HepG2 (cell line): ENCODE data around the gene DLL3. TPM values are rescaled to one million over a fixed set of nuclear protein-coding genes. Genes with fewer than 3 reads are reported as not detected.
A peak's percentile ranks its signal among the peaks of the same experiment; 100 is the strongest.

ENCODE experiments used
- ARID3A ChIP-seq: IDR thresholded peaks from 2 replicates; pipeline ENCODE4 v1.6.1; 2012; ENCODE audit warnings: low read depth, low read length, improper control_type of control experiment
- BCLAF1 ChIP-seq: fragments of 450-650 bp; IDR thresholded peaks from 2 replicates; pipeline ENCODE4 v1.6.1; 2017; ENCODE audit warnings: mild to moderate bottlenecking
- E2F2 ChIP-seq: sonication (generic); formaldehyde crosslinking; IDR thresholded peaks from 2 replicates; pipeline ENCODE4 v1.4.0; 2020; ENCODE audit warnings: missing genetic modification reagents, borderline replicate concordance
- FOXO1 ChIP-seq: sonication (generic); formaldehyde crosslinking; IDR thresholded peaks from 2 replicates; pipeline ENCODE4 v1.4.0; 2020; ENCODE audit warnings: missing genetic modification reagents
- HNRNPUL1 ChIP-seq: fragments of 200-400 bp; formaldehyde crosslinking; IDR thresholded peaks from 2 replicates; pipeline ENCODE4 v1.6.1; 2017; ENCODE audit warnings: low read depth, mild to moderate bottlenecking, low read length, moderate library complexity
- KLF9 ChIP-seq: IDR thresholded peaks from 2 replicates; pipeline ENCODE4 v1.6.1; 2016; ENCODE audit warnings: low read depth
- MIXL1 ChIP-seq: IDR thresholded peaks from 2 replicates; pipeline ENCODE4 v1.6.1; 2016
- NFATC3 ChIP-seq: sonication (generic); formaldehyde crosslinking; IDR thresholded peaks from 2 replicates; pipeline ENCODE4 v1.5.1; 2020; ENCODE audit warnings: mild to moderate bottlenecking, missing genetic modification reagents
- NR0B2 ChIP-seq: sonication (generic); formaldehyde crosslinking; IDR thresholded peaks from 2 replicates; pipeline ENCODE4 v1.4.0; 2020; ENCODE audit warnings: mild to moderate bottlenecking, missing genetic modification reagents
- SALL2 ChIP-seq: sonication (generic); formaldehyde crosslinking; IDR thresholded peaks from 2 replicates; pipeline ENCODE4 v1.8.1; 2023; ENCODE audit warnings: mild to moderate bottlenecking, missing genetic modification reagents, inconsistent platforms
- STAT5B ChIP-seq: sonication (generic); formaldehyde crosslinking; IDR thresholded peaks from 2 replicates; pipeline ENCODE4 v1.4.0; 2020; ENCODE audit warnings: missing genetic modification reagents
- TOE1 ChIP-seq: sonication (generic); formaldehyde crosslinking; IDR thresholded peaks from 2 replicates; pipeline ENCODE4 v1.4.0; 2020; ENCODE audit warnings: mild to moderate bottlenecking, missing genetic modification reagents
- ZBTB3 ChIP-seq: sonication (generic); formaldehyde crosslinking; IDR thresholded peaks from 2 replicates; pipeline ENCODE4 v1.4.0; 2020; ENCODE audit warnings: low read depth, mild to moderate bottlenecking, moderate library complexity, missing genetic modification reagents, borderline replicate concordance
- ZFYVE20 ChIP-seq: sonication (generic); formaldehyde crosslinking; IDR thresholded peaks from 2 replicates; pipeline ENCODE4 v1.8.0; 2023; ENCODE audit warnings: low read depth, mild to moderate bottlenecking, moderate library complexity, missing genetic modification reagents, borderline replicate concordance
- ZNF230 ChIP-seq: sonication (generic); formaldehyde crosslinking; IDR thresholded peaks from 2 replicates; pipeline ENCODE4 v1.4.0; 2020; ENCODE audit warnings: mild to moderate bottlenecking, missing genetic modification reagents
- ZNF263 ChIP-seq: sonication (generic); formaldehyde crosslinking; IDR thresholded peaks from 2 replicates; pipeline ENCODE4 v1.4.0; 2020; ENCODE audit warnings: missing genetic modification reagents
- ZNF337 ChIP-seq: sonication (generic); formaldehyde crosslinking; IDR thresholded peaks from 2 replicates; pipeline ENCODE4 v1.5.1; 2020; ENCODE audit warnings: missing genetic modification reagents, low read depth, mild to moderate bottlenecking, borderline replicate concordance
- ZNF383 ChIP-seq: sonication (generic); formaldehyde crosslinking; IDR thresholded peaks from 2 replicates; pipeline ENCODE4 v1.4.0; 2020; ENCODE audit warnings: missing genetic modification reagents, mild to moderate bottlenecking, borderline replicate concordance
- ZNF496 ChIP-seq: sonication (generic); formaldehyde crosslinking; IDR thresholded peaks from 2 replicates; pipeline ENCODE4 v1.8.1; 2023; ENCODE audit warnings: mild to moderate bottlenecking, moderate library complexity, missing genetic modification reagents; ENCODE audit not compliant: insufficient replicate concordance
- ZNF616 ChIP-seq: sonication (generic); formaldehyde crosslinking; IDR thresholded peaks from 2 replicates; pipeline ENCODE4 v1.5.0; 2020; ENCODE audit warnings: low read depth, mild to moderate bottlenecking, missing genetic modification reagents
- ZNF704 ChIP-seq: sonication (generic); formaldehyde crosslinking; IDR thresholded peaks from 2 replicates; pipeline ENCODE4 v1.8.1; 2023; ENCODE audit warnings: mild to moderate bottlenecking, inconsistent platforms, moderate library complexity, missing genetic modification reagents, borderline replicate concordance
- polyA plus RNA-seq, 8 experiments: library from polyadenylated mRNA; depleted of rRNA in 3 of 8; stranded (reverse) in 7 of 8; unstranded in 1 of 8; fragments of >200 nt; fragmentation: Illumina TruSeq in 4 of 8; extraction: Trizol in 4 of 8; gene quantifications; 2 replicates each; pipeline versions ENCODE4 v1.2.1 to v1.2.3, GENCODE V29; 2011 to 2016; ENCODE audit warnings: low read depth in 4 of 8, missing spikeins in 1 of 8, mixed read lengths in 1 of 8; ENCODE audit not compliant: insufficient read depth in 1 of 8
- total RNA-seq, 5 experiments: library from RNA; depleted of rRNA; stranded (reverse); fragments of >200 nt; fragmentation: Illumina TruSeq; extraction: Trizol; gene quantifications; 2 replicates each; pipeline ENCODE4 v1.2.3, GENCODE V29; 2016; ENCODE audit warnings: low read depth in 1 of 5

The DLL3 gene
- total and polyA plus RNA-seq, 2 of the 13 experiments (the other 11 are each of a cell fraction or from before 2014, with no cell fraction given) = 0.35 to 0.55 TPM

DNA sequence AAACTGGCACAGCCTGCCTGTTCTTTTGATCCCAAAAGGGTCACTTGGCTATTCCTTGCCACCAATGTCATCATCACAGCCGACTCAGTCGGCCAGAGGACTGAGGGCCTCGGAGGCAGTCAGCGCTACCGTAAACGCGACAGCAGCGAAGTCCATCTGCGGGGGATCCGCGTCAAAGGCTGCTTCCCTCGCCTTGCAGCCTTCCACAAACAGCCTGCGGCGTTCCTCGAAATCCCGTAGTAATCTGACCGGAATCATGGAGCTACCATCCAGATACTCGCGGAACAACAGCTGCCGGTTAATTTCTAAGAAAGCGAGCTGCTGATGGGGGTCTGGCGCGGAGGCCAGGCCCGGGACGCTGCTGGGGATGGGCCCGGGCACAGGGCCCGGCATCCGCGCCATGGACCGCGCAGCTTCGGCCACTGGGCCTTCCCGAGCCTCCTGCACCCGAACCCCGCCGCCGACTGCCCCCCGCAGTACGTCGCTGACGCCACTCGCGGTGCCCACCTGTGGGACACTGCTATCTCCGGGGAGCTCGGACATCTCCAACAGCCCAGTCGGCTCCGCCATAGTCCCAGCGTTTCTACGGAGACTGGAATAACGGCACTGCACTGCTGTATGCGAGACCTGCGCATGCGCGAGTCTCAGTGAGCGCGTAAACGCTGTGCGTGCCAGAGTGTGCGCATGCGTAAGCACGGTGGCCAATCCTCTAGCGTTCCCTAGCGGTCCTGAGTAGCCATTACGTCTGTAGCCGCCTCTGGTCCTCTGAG, 33.7 kb downstream of the DLL3 start, which contains the start of gene EID2B (continued):
- TF ChIP-seq BCLAF1 (no peak), ZNF383 (CRISPR knock-in tag) (peak; percentile 85; the same call in 1 of the 2 replicates), FOXO1 (CRISPR knock-in tag) (no peak), ZNF616 (CRISPR knock-in tag) (no peak), ZNF230 (peak; percentile 62; the same call in 1 of the 2 replicates), ZNF496 (CRISPR knock-in tag) (no peak), NFATC3 (CRISPR knock-in tag) (no peak), NR0B2 (CRISPR knock-in tag) (peak; percentile 72), KLF9 (CRISPR knock-in tag) (0 out of 2 replicates have a peak, but pooled peaks have one; percentile 49), ZNF337 (CRISPR knock-in tag) (no peak), SALL2 (CRISPR knock-in tag) (0 out of 2 replicates have a peak, but pooled peaks have one; percentile 18), TOE1 (CRISPR knock-in tag) (no peak; the same call in 1 of the 2 replicates), ZNF263 (CRISPR knock-in tag) (no peak), HNRNPUL1 (no peak), ZBTB3 (CRISPR knock-in tag) (0 out of 2 replicates have a peak, but pooled peaks have one; percentile 82), ZFYVE20 (CRISPR knock-in tag) (no peak), STAT5B (CRISPR knock-in tag) (no peak), ZNF704 (CRISPR knock-in tag) (peak; percentile 79; the same call in 1 of the 2 replicates), ARID3A (no peak), E2F2 (peak; percentile 56; the same call in 1 of the 2 replicates), MIXL1 (peak; percentile 13; the same call in 1 of the 2 replicates)
